Measurements from ENCODE around the gene SLC14A1.

DNA sequence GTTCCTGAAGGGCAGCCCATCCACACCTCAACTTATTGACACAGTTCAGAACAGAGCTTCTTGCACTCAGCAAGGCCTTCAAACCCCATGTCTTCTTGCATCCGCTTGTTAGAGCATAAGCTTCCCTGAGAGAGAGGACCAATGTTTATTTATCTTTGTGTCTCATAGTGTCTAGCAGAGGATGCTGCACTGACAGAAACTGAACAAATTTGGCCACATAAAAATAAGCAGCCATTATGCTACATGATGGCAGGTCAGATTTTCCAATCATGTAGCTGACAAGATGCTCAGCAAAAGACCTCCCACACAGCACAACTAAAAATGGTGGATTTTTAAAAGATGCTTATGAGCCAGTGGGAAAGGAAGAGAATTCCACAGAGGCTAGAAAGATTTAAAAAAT, 63.4 kb downstream of the SLC14A1 start:
- TF ChIP-seq, protein P1, sequence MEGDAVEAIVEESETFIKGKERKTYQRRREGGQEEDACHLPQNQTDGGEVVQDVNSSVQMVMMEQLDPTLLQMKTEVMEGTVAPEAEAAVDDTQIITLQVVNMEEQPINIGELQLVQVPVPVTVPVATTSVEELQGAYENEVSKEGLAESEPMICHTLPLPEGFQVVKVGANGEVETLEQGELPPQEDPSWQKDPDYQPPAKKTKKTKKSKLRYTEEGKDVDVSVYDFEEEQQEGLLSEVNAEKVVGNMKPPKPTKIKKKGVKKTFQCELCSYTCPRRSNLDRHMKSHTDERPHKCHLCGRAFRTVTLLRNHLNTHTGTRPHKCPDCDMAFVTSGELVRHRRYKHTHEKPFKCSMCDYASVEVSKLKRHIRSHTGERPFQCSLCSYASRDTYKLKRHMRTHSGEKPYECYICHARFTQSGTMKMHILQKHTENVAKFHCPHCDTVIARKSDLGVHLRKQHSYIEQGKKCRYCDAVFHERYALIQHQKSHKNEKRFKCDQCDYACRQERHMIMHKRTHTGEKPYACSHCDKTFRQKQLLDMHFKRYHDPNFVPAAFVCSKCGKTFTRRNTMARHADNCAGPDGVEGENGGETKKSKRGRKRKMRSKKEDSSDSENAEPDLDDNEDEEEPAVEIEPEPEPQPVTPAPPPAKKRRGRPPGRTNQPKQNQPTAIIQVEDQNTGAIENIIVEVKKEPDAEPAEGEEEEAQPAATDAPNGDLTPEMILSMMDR (IDR thresholded peaks at IDR 0.05; ENCODE audit: insufficient read depth, low read depth, low read length): no peak
- no peak for TF ChIP-seq EZH2 (IDR thresholded peaks at IDR 0.05; ENCODE audit: insufficient read depth, low read length)
